HepG2 (cell line): ENCODE measurements around the gene CYP17A1. TPM values are rescaled to one million over a fixed set of nuclear protein-coding genes. Genes with fewer than 3 reads are reported as not detected.

ENCODE experiments used
- AHR ChIP-seq: IDR thresholded peaks from 2 replicates; pipeline ENCODE4 v1.6.1; 2018; ENCODE audit warnings: missing genetic modification reagents, missing compliant biosample characterization
- ARNTL ChIP-seq: sonication (generic); formaldehyde crosslinking; IDR thresholded peaks from 2 replicates; pipeline ENCODE4 v1.4.0; 2020; ENCODE audit warnings: mild to moderate bottlenecking, missing genetic modification reagents
- ASH2L ChIP-seq: fragments of 300-600, 200-600 bp; sonication (generic); IDR thresholded peaks from 2 replicates; pipeline ENCODE4 v1.7.0; 2017; ENCODE audit warnings: low read depth, mild to moderate bottlenecking, moderate library complexity, mixed read lengths, low read length; ENCODE audit not compliant: insufficient read length
- BRCA1 ChIP-seq: sonication (generic); formaldehyde crosslinking; IDR thresholded peaks from 2 replicates; pipeline ENCODE4 v1.4.0; 2020; ENCODE audit warnings: missing genetic modification reagents
- ELF1 ChIP-seq: sonication (generic); formaldehyde crosslinking; IDR thresholded peaks from 2 replicates; pipeline ENCODE4 v1.4.0; 2020; ENCODE audit warnings: missing genetic modification reagents
- FOXC1 ChIP-seq: sonication (generic); formaldehyde crosslinking; IDR thresholded peaks from 2 replicates; pipeline ENCODE4 v1.8.0; 2022; ENCODE audit warnings: mild to moderate bottlenecking, missing genetic modification reagents, borderline replicate concordance
- HOXA3 ChIP-seq: sonication (generic); formaldehyde crosslinking; IDR thresholded peaks from 2 replicates; pipeline ENCODE4 v1.5.0; 2020; ENCODE audit warnings: missing genetic modification reagents
- IRF2 ChIP-seq: IDR thresholded peaks from 2 replicates; pipeline ENCODE4 v1.6.1; 2018; ENCODE audit warnings: missing genetic modification reagents, missing compliant biosample characterization
- MAF1 ChIP-seq: sonication (generic); formaldehyde crosslinking; IDR thresholded peaks from 2 replicates; pipeline ENCODE4 v1.5.0; 2020; ENCODE audit warnings: missing genetic modification reagents, borderline replicate concordance
- MIER3 ChIP-seq: IDR thresholded peaks from 2 replicates; pipeline ENCODE4 v1.6.1; 2016; ENCODE audit warnings: missing compliant biosample characterization, borderline replicate concordance
- PITX1 ChIP-seq: sonication (generic); formaldehyde crosslinking; IDR thresholded peaks from 2 replicates; pipeline ENCODE4 v1.5.1; 2020; ENCODE audit warnings: mild to moderate bottlenecking, missing genetic modification reagents
- RORA ChIP-seq: sonication (generic); formaldehyde crosslinking; IDR thresholded peaks from 2 replicates; pipeline ENCODE4 v1.5.0; 2020; ENCODE audit warnings: mild to moderate bottlenecking, missing genetic modification reagents, moderate library complexity
- ZFYVE20 ChIP-seq: sonication (generic); formaldehyde crosslinking; IDR thresholded peaks from 2 replicates; pipeline ENCODE4 v1.8.0; 2023; ENCODE audit warnings: low read depth, mild to moderate bottlenecking, moderate library complexity, missing genetic modification reagents, borderline replicate concordance
- ZNF430 ChIP-seq: sonication (generic); formaldehyde crosslinking; IDR thresholded peaks from 2 replicates; pipeline ENCODE4 v1.9.0; 2021; ENCODE audit warnings: mild to moderate bottlenecking, missing genetic modification reagents
- ZNF772 ChIP-seq: sonication (generic); formaldehyde crosslinking; IDR thresholded peaks from 2 replicates; pipeline ENCODE4 v1.5.0; 2020; ENCODE audit warnings: mild to moderate bottlenecking, missing genetic modification reagents
- ZNF780A ChIP-seq: sonication (generic); formaldehyde crosslinking; IDR thresholded peaks from 2 replicates; pipeline ENCODE4 v1.8.0; 2022; ENCODE audit warnings: mild to moderate bottlenecking, missing genetic modification reagents, moderate library complexity
- ZNF782 ChIP-seq: sonication (generic); formaldehyde crosslinking; IDR thresholded peaks from 2 replicates; pipeline ENCODE4 v1.4.0; 2020; ENCODE audit warnings: missing genetic modification reagents, mild to moderate bottlenecking, borderline replicate concordance
- ZZZ3 ChIP-seq: sonication (generic); formaldehyde crosslinking; IDR thresholded peaks from 2 replicates; pipeline ENCODE4 v1.4.0; 2020; ENCODE audit warnings: missing genetic modification reagents, mild to moderate bottlenecking, borderline replicate concordance
- polyA plus RNA-seq, 8 experiments: library from polyadenylated mRNA; depleted of rRNA in 3 of 8; stranded (reverse) in 7 of 8; unstranded in 1 of 8; fragments of >200 nt; fragmentation: Illumina TruSeq in 4 of 8; extraction: Trizol in 4 of 8; gene quantifications; 2 replicates each; pipeline versions ENCODE4 v1.2.1 to v1.2.3, GENCODE V29; 2011 to 2016; ENCODE audit warnings: low read depth in 4 of 8, missing spikeins in 1 of 8, mixed read lengths in 1 of 8; ENCODE audit not compliant: insufficient read depth in 1 of 8
- total RNA-seq, 5 experiments: library from RNA; depleted of rRNA; stranded (reverse); fragments of >200 nt; fragmentation: Illumina TruSeq; extraction: Trizol; gene quantifications; 2 replicates each; pipeline ENCODE4 v1.2.3, GENCODE V29; 2016; ENCODE audit warnings: low read depth in 1 of 5
- TF ChIP-seq, protein P1 (sequence below): IDR thresholded peaks from 2 replicates; pipeline ENCODE4 v1.6.1; 2016; ENCODE audit warnings: missing biosample characterization, missing genetic modification reagents, low read depth
- TF ChIP-seq, protein P2 (sequence below): sonication (generic); formaldehyde crosslinking; IDR thresholded peaks from 2 replicates; pipeline ENCODE4 v1.4.0; 2020; ENCODE audit warnings: missing genetic modification reagents; ENCODE audit errors: not compliant biosample characterization
- TF ChIP-seq, protein P3 (sequence below): sonication (generic); formaldehyde crosslinking; IDR thresholded peaks from one replicate; pipeline ENCODE4 v1.5.1; 2020; ENCODE audit warnings: mild to moderate bottlenecking, missing genetic modification reagents; ENCODE audit errors: not compliant biosample characterization

Gene CYP17A1
- total and polyA plus RNA-seq, 2 of the 13 experiments (the other 11 are each of a cell fraction or from before 2014, with no cell fraction given): 0.13 to 1.1 TPM

GRCh38 chr10:102850025-102850518 is 12.9 kb upstream of the CYP17A1 start (continued):
- peak; percentile 93 for TF ChIP-seq ZNF430 (CRISPR knock-in tag)
- no peak for TF ChIP-seq RORA (CRISPR knock-in tag)
- TF ChIP-seq ASH2L: no peak
- peak; percentile 81 for TF ChIP-seq HOXA3
- TF ChIP-seq IRF2 (CRISPR knock-in tag): peak; percentile 95
- TF ChIP-seq, protein P1, sequence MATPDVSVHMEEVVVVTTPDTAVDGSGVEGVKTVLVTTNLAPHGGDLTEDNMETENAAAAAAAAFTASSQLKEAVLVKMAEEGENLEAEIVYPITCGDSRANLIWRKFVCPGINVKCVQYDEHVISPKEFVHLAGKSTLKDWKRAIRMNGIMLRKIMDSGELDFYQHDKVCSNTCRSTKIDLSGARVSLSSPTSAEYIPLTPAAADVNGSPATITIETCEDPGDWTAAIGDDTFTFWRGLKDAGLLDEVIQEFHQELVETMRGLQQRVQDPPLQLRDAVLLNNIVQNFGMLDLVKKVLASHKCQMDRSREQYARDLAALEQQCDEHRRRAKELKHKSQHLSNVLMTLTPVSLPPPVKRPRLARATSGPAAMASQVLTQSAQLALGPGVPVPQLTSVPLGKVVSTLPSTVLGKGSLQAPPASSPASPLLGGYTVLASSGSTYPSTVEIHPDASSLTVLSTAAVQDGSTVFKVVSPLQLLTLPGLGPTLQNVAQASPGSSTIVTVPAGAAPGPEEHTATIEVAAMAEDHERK (CRISPR knock-in tag): no peak
- TF ChIP-seq, protein P2, sequence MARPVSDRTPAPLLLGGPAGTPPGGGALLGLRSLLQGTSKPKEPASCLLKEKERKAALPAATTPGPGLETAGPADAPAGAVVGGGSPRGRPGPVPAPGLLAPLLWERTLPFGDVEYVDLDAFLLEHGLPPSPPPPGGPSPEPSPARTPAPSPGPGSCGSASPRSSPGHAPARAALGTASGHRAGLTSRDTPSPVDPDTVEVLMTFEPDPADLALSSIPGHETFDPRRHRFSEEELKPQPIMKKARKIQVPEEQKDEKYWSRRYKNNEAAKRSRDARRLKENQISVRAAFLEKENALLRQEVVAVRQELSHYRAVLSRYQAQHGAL: no peak
- TF ChIP-seq MIER3: peak; percentile 97
- TF ChIP-seq, protein P3, sequence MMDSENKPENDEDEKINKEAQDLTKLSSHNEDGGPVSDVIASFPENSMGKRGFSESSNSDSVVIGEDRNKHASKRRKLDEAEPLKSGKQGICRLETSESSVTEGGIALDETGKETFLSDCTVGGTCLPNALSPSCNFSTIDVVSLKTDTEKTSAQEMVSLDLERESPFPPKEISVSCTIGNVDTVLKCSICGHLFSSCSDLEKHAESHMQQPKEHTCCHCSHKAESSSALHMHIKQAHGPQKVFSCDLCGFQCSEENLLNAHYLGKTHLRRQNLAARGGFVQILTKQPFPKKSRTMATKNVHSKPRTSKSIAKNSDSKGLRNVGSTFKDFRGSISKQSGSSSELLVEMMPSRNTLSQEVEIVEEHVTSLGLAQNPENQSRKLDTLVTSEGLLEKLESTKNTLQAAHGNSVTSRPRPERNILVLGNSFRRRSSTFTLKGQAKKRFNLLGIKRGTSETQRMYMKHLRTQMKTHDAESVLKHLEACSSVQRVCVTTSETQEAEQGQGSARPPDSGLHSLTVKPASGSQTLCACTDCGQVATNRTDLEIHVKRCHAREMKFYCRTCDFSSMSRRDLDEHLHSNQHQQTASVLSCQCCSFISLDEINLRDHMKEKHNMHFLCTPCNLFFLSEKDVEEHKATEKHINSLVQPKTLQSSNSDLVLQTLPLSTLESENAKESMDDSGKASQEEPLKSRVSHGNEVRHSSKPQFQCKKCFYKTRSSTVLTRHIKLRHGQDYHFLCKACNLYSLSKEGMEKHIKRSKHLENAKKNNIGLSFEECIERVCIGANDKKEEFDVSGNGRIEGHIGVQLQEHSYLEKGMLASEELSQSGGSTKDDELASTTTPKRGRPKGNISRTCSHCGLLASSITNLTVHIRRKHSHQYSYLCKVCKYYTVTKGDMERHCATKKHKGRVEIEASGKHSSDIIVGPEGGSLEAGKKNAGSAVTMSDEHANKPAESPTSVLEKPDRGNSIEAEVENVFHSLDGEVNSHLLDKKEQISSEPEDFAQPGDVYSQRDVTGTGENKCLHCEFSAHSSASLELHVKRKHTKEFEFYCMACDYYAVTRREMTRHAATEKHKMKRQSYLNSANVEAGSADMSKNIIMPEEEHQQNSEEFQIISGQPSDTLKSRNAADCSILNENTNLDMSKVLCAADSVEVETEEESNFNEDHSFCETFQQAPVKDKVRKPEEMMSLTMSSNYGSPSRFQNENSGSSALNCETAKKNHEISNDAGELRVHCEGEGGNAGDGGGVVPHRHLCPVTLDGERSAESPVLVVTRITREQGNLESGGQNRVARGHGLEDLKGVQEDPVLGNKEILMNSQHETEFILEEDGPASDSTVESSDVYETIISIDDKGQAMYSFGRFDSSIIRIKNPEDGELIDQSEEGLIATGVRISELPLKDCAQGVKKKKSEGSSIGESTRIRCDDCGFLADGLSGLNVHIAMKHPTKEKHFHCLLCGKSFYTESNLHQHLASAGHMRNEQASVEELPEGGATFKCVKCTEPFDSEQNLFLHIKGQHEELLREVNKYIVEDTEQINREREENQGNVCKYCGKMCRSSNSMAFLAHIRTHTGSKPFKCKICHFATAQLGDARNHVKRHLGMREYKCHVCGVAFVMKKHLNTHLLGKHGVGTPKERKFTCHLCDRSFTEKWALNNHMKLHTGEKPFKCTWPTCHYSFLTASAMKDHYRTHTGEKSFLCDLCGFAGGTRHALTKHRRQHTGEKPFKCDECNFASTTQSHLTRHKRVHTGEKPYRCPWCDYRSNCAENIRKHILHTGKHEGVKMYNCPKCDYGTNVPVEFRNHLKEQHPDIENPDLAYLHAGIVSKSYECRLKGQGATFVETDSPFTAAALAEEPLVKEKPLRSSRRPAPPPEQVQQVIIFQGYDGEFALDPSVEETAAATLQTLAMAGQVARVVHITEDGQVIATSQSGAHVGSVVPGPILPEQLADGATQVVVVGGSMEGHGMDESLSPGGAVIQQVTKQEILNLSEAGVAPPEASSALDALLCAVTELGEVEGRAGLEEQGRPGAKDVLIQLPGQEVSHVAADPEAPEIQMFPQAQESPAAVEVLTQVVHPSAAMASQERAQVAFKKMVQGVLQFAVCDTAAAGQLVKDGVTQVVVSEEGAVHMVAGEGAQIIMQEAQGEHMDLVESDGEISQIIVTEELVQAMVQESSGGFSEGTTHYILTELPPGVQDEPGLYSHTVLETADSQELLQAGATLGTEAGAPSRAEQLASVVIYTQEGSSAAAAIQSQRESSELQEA: no peak
- TF ChIP-seq MAF1 (CRISPR knock-in tag): no peak
- TF ChIP-seq ZNF772 (CRISPR knock-in tag): peak; percentile 85
- peak; percentile 100 for TF ChIP-seq ARNTL (CRISPR knock-in tag)
- peak; percentile 59; the same call in 1 of the 2 replicates for TF ChIP-seq FOXC1 (CRISPR knock-in tag)
- TF ChIP-seq PITX1 (CRISPR knock-in tag): peak; percentile 59; the same call in 1 of the 2 replicates
- TF ChIP-seq ZNF780A (CRISPR knock-in tag): no peak
- TF ChIP-seq BRCA1: no peak
- TF ChIP-seq ZZZ3 (CRISPR knock-in tag): no peak
- no peak for TF ChIP-seq ZNF782
- peak; percentile 63; the same call in 1 of the 2 replicates for TF ChIP-seq ELF1 (CRISPR knock-in tag)
- TF ChIP-seq AHR: no peak
- TF ChIP-seq ZFYVE20 (CRISPR knock-in tag): no peak
